IPS DF 6.9 (cell line): ENCODE results near the gene SCIMP.
"Not testable (repeated sequence)": the region's sequence is repeated elsewhere in the genome, so short reads cannot be mapped to it uniquely, and the experiment has no call there.

Experiments
- DNase-seq: peaks from one replicate; pipeline ENCODE4 v3.0.0-alpha.2; 2013; ENCODE audit warnings: low read depth, low spot score
- H3K27ac ChIP-seq: one replicate; pipeline ENCODE4 v1.5.1; 2013; ENCODE audit warnings: low read length, control low read depth
- H3K27me3 ChIP-seq: 2 replicates; pipeline ENCODE4 v1.6.1; 2013; ENCODE audit warnings: mild to moderate bottlenecking, low read length; ENCODE audit not compliant: control insufficient read depth, insufficient read depth
- H3K36me3 ChIP-seq: 2 replicates; pipeline ENCODE4 v1.6.1; 2013; ENCODE audit warnings: low read length; ENCODE audit not compliant: control insufficient read depth, insufficient read depth
- H3K4me1 ChIP-seq: 2 replicates; pipeline ENCODE4 v1.6.1; 2013; ENCODE audit warnings: low read length; ENCODE audit not compliant: control insufficient read depth, insufficient read depth
- H3K4me3 ChIP-seq: 2 replicates; pipeline ENCODE4 v1.5.1; 2013; ENCODE audit warnings: mild to moderate bottlenecking, low read length
- H3K9me3 ChIP-seq: 2 replicates; pipeline ENCODE4 v1.6.1; 2013; ENCODE audit warnings: low read length, inconsistent platforms; ENCODE audit not compliant: control insufficient read depth, insufficient read depth
- WGBS: extraction: QIAGEN DNeasy Blood & Tissue Kit; methylation state at CpG from one replicate; pipeline ENCODE4 v1.1.7; 2013; ENCODE audit warnings: mixed read lengths, missing lambda C conversion rate; ENCODE audit not compliant: insufficient read length, insufficient coverage; 5-methylcytosine and 5-hydroxymethylcytosine counted together

SCIMP gene

GRCh38 chr17:5237541-5238016 lies 2.9 kb upstream of the SCIMP start:
- peak; percentile 83 for DNase-seq
- Histone ChIP-seq H3K4me3 (no peak overlapping the region), H3K27me3 (no peaks in the 10 kb centered on the region), H3K4me1 (no peaks in the 10 kb centered on the region), H3K9me3 (no peaks in the 10 kb centered on the region), H3K36me3 (no peaks in the 10 kb centered on the region), H3K27ac (no peak overlapping the region)
- whole genome bisulfite sequencing, result no CpG with 5 or more reads among the region's 6 CpGs

- Histone ChIP-seq H3K9me3 (no peaks in the 10 kb centered on the region), H3K36me3 (no peaks in the 10 kb centered on the region), H3K4me3 (no peak overlapping the region), H3K27me3 (no peaks in the 10 kb centered on the region), H3K4me1 (no peaks in the 10 kb centered on the region), H3K27ac (no peak overlapping the region)
- WGBS, result no CpG with 5 or more reads among the region's 3 CpGs
- no peak for DNase-seq
These were observed 2.4 kb upstream of the SCIMP start for GRCh38 chr17:5236938-5237540.

DNA sequence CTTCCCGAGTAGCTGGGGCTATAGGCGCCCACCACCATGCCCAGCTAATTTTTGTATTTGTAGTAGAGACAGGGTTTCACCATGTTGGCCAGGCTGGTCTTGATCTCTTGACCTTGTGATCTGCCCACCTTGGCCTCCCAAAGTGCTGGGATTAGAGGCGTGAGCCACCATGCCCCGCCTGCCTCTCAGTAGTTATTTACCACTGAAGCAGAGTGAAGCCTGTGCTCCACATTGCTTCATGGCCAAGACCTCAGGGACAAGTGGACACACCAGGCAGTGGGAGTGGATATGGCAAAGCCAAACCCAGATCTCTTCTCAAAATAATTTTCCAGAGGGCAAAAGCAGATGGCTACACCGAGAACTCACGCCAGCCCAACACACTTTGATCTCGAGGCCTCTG lies 1.2 kb downstream of the SCIMP start:
- not testable (repeated sequence) for H3K27ac ChIP-seq, H3K27me3 ChIP-seq, H3K36me3 ChIP-seq, H3K4me1 ChIP-seq, H3K4me3 ChIP-seq, DNase-seq, H3K9me3 ChIP-seq
- WGBS, result no CpG with 5 or more reads among the region's 7 CpGs

DNA sequence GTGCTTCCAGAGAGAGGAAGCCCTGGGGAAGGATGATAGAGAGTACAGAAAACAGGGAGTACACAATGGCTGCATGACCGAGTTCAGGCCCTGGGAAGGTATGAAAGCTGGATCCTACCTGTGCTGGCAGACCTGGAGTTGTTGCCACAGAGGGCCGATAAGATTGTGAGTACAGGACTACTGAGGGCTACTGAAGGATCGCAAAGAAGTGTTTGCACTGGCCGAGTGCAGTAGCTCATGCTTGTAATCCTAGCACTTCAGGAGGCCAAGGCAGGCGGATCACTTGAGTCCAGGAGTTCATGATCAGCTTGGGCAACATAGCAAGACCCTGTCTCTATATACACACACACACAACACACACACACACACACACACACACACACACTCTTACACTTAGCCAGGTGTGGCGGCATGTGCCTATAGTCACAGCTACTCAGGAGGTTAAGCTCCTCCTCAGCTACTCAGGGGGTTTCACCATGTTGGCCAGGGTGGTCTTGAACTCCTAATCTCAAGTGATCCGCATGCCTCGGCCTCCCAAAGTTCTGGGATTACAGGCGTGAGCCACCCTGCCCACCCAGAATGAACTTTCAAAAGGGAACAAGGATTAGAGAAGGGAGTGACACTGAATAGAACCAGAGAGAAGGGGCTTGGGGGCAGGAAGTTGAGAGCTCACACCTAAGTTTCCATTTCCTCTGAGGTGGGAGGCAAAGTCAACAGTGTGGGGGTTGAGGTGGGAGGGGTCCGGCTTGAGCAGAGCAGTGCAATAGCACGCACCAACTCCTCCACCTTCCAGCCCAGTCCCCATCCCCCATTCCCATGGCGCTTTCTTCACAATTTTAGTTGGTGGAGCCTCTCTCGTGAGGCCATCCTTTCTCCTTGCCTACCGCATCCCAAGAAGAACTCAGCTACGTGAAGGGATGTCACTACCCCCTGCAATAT lies 7.5 kb downstream of the SCIMP start:
- Histone ChIP-seq H3K4me1 (no peaks in the 10 kb centered on the region), H3K9me3 (no peaks in the 10 kb centered on the region), H3K27me3 (no peaks in the 10 kb centered on the region), H3K36me3 (no peaks in the 10 kb centered on the region), H3K4me3 (no peak overlapping the region), H3K27ac (no peak overlapping the region)
- no CpG with 5 or more reads among the region's 15 CpGs for WGBS
- DNase-seq, result no peak

DNA sequence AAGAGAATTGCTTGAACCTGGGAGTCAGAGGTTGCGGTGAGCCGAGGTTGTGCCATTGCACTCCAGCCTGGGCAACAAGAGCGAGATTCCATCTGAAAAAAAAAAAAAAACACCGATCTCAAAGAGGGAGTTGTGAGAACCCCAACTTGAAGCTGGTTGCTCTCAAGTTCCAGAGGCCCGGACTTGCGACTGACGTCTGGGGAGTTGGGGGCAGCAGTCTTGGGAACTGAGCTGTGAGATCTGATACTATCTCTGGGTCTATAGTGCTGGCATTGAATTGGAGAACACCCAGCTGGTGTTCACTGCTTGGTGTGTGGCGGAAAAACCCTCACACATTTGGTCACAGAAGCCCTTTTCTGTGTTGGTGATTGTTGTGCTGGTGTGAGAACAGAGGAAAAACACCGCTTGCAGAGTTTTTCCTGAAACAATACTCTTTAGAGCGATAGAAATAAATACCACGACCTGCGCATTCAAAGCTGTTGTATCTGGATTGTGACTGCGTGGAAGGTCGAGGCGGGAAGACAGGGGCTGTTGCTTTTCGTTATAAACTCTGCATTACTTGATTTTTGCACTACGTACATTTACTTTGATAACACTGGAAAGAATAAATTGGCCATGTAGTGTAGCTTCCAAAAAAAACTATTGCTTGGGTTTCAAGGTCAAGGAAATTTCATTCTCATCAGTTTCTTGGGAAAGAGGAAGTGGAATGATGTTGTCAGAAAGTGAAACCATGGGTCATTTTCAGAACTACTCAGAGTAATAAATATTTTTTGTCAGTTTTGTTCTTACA lies 8.8 kb downstream of the SCIMP start:
- Histone ChIP-seq H3K4me1 (no peaks in the 10 kb centered on the region), H3K36me3 (no peaks in the 10 kb centered on the region), H3K27me3 (no peaks in the 10 kb centered on the region), H3K4me3 (no peak overlapping the region), H3K9me3 (no peaks in the 10 kb centered on the region), H3K27ac (no peak overlapping the region)
- no CpG with 5 or more reads among the region's 17 CpGs for WGBS
- DNase-seq, result no peak

GRCh38 chr17:5221912-5222311 lies 12.7 kb downstream of the SCIMP start:
- not testable (repeated sequence) for H3K27ac ChIP-seq
- no CpG with 5 or more reads among the region's 12 CpGs for WGBS

GRCh38 chr17:5220074-5220473 lies 14.6 kb downstream of the SCIMP start:
- H3K4me1 ChIP-seq, result no peaks in the 10 kb centered on the region
- no peaks in the 10 kb centered on the region for H3K9me3 ChIP-seq
- H3K4me3 ChIP-seq, result no peak overlapping the region
- no peaks in the 10 kb centered on the region for H3K36me3 ChIP-seq
- H3K27ac ChIP-seq, result no peak overlapping the region
- no peak for DNase-seq
- no peaks in the 10 kb centered on the region for H3K27me3 ChIP-seq
- no CpG with 5 or more reads among the region's 5 CpGs for WGBS

More at GRCh38 chr17:5221912-5222311, 12.7 kb downstream of the SCIMP start:
- H3K9me3 ChIP-seq, DNase-seq, H3K4me1 ChIP-seq, H3K4me3 ChIP-seq, H3K36me3 ChIP-seq, H3K27me3 ChIP-seq: not testable (repeated sequence)

- no peak overlapping the region for H3K4me3 ChIP-seq
- H3K9me3 ChIP-seq, result no peaks in the 10 kb centered on the region
- no CpG with 5 or more reads among the region's 6 CpGs for WGBS
- DNase-seq, result no peak
- no peak overlapping the region for H3K27ac ChIP-seq
- no peaks in the 10 kb centered on the region for H3K4me1 ChIP-seq
- H3K36me3 ChIP-seq, result no peaks in the 10 kb centered on the region
- H3K27me3 ChIP-seq, result no peaks in the 10 kb centered on the region
These were observed 15.1 kb downstream of the SCIMP start for GRCh38 chr17:5219536-5219935.

DNA sequence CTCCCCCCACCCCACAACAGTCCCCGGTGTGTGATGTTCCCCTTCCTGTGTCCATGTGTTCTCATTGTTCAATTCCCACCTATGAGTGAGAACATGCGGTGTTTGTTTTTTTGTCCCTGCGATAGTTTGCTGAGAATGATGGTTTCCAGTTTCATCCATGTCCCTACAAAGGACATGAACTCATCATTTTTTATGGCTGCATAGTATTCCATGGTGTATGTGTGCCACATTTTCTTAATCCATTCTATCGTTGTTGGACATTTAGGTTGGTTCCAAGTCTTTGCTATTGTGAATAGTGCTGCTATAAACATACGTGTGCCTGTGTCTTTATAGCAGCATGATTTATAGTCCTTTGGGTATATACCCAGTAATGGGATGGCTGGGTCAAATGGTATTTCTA lies 17.1 kb downstream of the SCIMP start:
- not testable (repeated sequence) for H3K27ac ChIP-seq, H3K27me3 ChIP-seq, H3K9me3 ChIP-seq, H3K36me3 ChIP-seq, H3K4me3 ChIP-seq, DNase-seq, H3K4me1 ChIP-seq
- no CpG with 5 or more reads among the region's 5 CpGs for WGBS

DNA sequence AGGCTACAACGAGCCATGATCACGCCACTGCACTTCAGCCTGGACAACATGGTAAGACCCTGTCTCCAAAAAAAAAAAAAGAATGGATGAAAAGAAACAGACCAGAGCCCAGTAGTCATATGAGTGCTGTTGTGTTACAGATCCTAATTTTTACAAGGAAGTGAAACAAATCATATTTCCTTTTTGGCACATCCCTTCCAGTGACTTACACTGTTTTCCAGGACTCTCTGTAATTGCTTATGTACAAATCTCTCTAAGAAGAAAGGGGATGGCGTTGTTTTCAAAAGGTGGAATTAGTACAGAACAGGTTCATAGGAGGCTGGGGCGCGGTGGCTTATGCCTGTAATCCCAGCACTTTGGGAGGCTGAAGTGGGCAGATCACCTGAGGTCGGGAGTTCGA lies 23.2 kb downstream of the SCIMP start:
- Histone ChIP-seq H3K4me3 (no peak overlapping the region), H3K27me3 (no peaks in the 10 kb centered on the region), H3K4me1 (no peaks in the 10 kb centered on the region), H3K9me3 (no peaks in the 10 kb centered on the region), H3K36me3 (no peaks in the 10 kb centered on the region), H3K27ac (no peak overlapping the region)
- no peak for DNase-seq
- WGBS, result no CpG with 5 or more reads among the region's 7 CpGs
